Panc1 (cell line): Measurements from ENCODE around the gene COL28A1.

ENCODE experiments used
- CTCF ChIP-seq: fragments of 450-650 bp; IDR thresholded peaks from 2 replicates; pipeline ENCODE4 v1.5.1; 2017; ENCODE audit warnings: mild to moderate bottlenecking
- SIN3A ChIP-seq: IDR thresholded peaks from 2 replicates; pipeline ENCODE4 v1.6.1; 2012; ENCODE audit warnings: low read depth, mild to moderate bottlenecking, low read length, moderate library complexity, borderline replicate concordance; ENCODE audit not compliant: insufficient read depth

DNA sequence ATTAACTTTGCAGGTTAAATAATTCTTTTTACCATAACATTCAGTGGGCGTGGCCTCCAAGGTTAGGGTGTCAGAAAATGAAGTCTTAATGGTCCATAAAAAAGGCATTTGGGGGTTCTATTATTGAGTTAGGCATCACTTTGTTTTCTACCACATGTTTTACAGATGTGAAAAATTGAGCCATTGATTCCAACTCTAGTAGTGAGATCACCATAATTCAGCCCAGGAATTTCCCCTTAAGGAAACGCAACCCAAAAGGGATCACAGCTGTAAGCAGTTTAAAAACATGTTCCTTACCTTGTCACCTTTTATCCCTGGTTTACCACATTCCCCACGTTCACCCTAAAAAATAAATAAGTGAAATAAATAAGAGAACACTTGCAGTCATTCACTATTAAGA, 24.9 kb downstream of the COL28A1 start:
- TF ChIP-seq SIN3A = no peak
- no peak for TF ChIP-seq CTCF
